Spleen (tissue), 11 donors: ENCODE results near the gene PCARE. TPM values are rescaled to one million over a fixed set of nuclear protein-coding genes. Genes with fewer than 3 reads are reported as not detected.

Experiments used
- DNase-seq: peaks from one replicate; pipeline ENCODE4 v3.0.0-alpha.2; 2020
- H3K27ac ChIP-seq, 8 donors: fragments of 200-600 bp; sonication (generic) in 7 of 8; 1 replicate in 4 of 8; 2 replicates in 4 of 8; pipeline versions ENCODE4 v1.5.0 to v1.8.0; 2016 to 2021; ENCODE audit warnings: inconsistent platforms in 4 of 8, mild to moderate bottlenecking in 4 of 8, moderate library complexity in 1 of 8
- H3K27me3 ChIP-seq, 7 donors: fragments of 200-600 bp; sonication (generic) in 6 of 7; replicated peaks in 1 of 7; 1 replicate in 4 of 7; 2 replicates in 3 of 7; pipeline versions ENCODE4 v1.5.0 to v1.8.0; 2016 to 2021; ENCODE audit warnings: inconsistent platforms in 3 of 7, mild to moderate bottlenecking in 1 of 7
- H3K36me3 ChIP-seq, 6 donors: fragments of 200-600 bp; sonication (generic) in 5 of 6; 1 replicate in 4 of 6; 2 replicates in 2 of 6; pipeline versions ENCODE4 v1.5.0 to v1.8.0; 2016 to 2021; ENCODE audit warnings: inconsistent platforms in 2 of 6
- H3K4me1 ChIP-seq, 6 donors: fragments of 200-600 bp; sonication (generic) in 5 of 6; 1 replicate in 3 of 6; 2 replicates in 3 of 6; pipeline versions ENCODE4 v1.5.0 to v1.8.0; 2016 to 2021; ENCODE audit warnings: inconsistent platforms in 3 of 6
- H3K4me3 ChIP-seq, 8 donors: fragments of 200-600 bp; sonication (generic) in 7 of 8; 1 replicate in 4 of 8; 2 replicates in 4 of 8; pipeline versions ENCODE4 v1.5.0 to v1.8.0; 2016 to 2021; ENCODE audit warnings: inconsistent platforms in 4 of 8, mild to moderate bottlenecking in 4 of 8, moderate library complexity in 2 of 8
- H3K9me3 ChIP-seq, 8 donors: fragments of 200-600 bp; sonication (generic) in 7 of 8; 1 replicate in 4 of 8; 2 replicates in 4 of 8; pipeline versions ENCODE4 v1.5.0 to v1.8.0; 2016 to 2021; ENCODE audit warnings: inconsistent platforms in 4 of 8
- POLR2A ChIP-seq, 3 donors: fragments of 450-650 bp; IDR thresholded peaks; one replicate each; pipeline ENCODE4 v1.5.1; 2017; ENCODE audit warnings: antibody characterized with exemption in 3 of 3, mild to moderate bottlenecking in 1 of 3
- POLR2AphosphoS5 ChIP-seq, 3 donors: sonication (generic); formaldehyde crosslinking; IDR thresholded peaks; one replicate each; pipeline ENCODE4 v1.5.1; 2017; ENCODE audit warnings: antibody characterized with exemption in 3 of 3
- WGBS, 5 donors: extraction: QIAGEN DNeasy Blood & Tissue Kit in 3 of 5; methylation state at CpG; one replicate each; pipeline versions ENCODE4 v1.1.5 to v1.1.7; 2013 to 2018; 5-methylcytosine and 5-hydroxymethylcytosine counted together
- intact Hi-C: fragments of 100-400 bp; cut with DNase I; formaldehyde crosslinking; loops from one replicate; pipeline ENCODE4 v1.15.0; 2023; ENCODE audit warnings: low total_unique reads
- polyA plus RNA-seq, 3 donors: library from polyadenylated mRNA; stranded (reverse); fragments of 200-250 nt; gene quantifications; one replicate each; pipeline ENCODE4 v1.2.1, GENCODE V29; 2013
- total RNA-seq, 7 donors: library from RNA; depleted of rRNA in 3 of 7; stranded (reverse); fragments of >200 nt in 3 of 7; fragmentation: NEBNext Ultra II Directional in 4 of 7; extraction: Animal tissue kit (Norgen Biotek cat#: 25700) in 4 of 7; gene quantifications; one replicate each; pipeline versions ENCODE4 v1.1.0 to v1.2.1, GENCODE V29; 2016 to 2021
- TF ChIP-seq, protein P1 (sequence below), 11 experiments: fragments of 200-600 bp in 7 of 11; fragments of 450-650 bp in 4 of 11; sonication (generic) in 4 of 11; IDR thresholded peaks in 8 of 11; conservative IDR thresholded peaks in 3 of 11; 1 replicate in 7 of 11; 2 replicates in 4 of 11; pipeline versions ENCODE4 v1.4.0 to v1.8.0; 2016 to 2021; ENCODE audit warnings: antibody characterized with exemption in 11 of 11, inconsistent platforms in 4 of 11, mild to moderate bottlenecking in 1 of 11
- donor health status: healthy with polysubstance abuse.
- donor health status: DM: no; HTN: no; CAD: no; lungs with moderate emphysema.
- donor health status: DM: no; HTN: no; CAD: no.
- donor health status: Bipolar disorder and iron deficiency.
- donor health status: healthy.
- donor health status: DM: no; HTN: no; CAD: no.
- donor health status: DM: yes; HTN: yes; CAD: no.

Gene PCARE
- total and polyA plus RNA-seq, 10 donors: not detected

DNA sequence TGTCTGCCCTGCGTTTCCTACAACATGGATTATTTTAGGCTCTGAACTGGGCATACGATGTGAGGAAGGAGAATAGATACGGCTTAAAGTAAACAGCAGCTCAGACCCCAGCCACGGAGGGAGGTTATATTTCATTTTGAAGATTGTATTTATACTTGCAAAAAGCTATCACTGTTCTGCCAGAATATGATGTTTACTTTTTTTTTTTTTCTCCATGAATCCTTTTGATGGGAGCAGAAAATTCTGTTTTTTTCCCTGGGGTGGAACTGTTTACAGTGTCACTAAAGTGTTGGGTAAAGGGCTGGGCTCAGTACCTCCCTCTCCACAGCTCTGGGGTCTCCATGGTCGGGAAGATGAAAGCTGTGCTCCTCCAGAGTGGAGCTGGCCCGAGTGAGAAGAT is 13.1 kb downstream of the PCARE start:
- no peak for DNase-seq
- H3K36me3 ChIP-seq: no peaks in the 10 kb centered on the region
- no peaks in the 10 kb centered on the region for H3K27me3 ChIP-seq
- H3K27ac ChIP-seq: no peak overlapping the region
- TF ChIP-seq, protein P1, sequence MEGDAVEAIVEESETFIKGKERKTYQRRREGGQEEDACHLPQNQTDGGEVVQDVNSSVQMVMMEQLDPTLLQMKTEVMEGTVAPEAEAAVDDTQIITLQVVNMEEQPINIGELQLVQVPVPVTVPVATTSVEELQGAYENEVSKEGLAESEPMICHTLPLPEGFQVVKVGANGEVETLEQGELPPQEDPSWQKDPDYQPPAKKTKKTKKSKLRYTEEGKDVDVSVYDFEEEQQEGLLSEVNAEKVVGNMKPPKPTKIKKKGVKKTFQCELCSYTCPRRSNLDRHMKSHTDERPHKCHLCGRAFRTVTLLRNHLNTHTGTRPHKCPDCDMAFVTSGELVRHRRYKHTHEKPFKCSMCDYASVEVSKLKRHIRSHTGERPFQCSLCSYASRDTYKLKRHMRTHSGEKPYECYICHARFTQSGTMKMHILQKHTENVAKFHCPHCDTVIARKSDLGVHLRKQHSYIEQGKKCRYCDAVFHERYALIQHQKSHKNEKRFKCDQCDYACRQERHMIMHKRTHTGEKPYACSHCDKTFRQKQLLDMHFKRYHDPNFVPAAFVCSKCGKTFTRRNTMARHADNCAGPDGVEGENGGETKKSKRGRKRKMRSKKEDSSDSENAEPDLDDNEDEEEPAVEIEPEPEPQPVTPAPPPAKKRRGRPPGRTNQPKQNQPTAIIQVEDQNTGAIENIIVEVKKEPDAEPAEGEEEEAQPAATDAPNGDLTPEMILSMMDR (IDR thresholded peaks at IDR 0.05 in 8 of 11, conservative IDR thresholded peaks at IDR 0.05 in 3 of 11): no peak
- no peak for TF ChIP-seq POLR2A (IDR thresholded peaks at IDR 0.05)
- no peak for TF ChIP-seq POLR2AphosphoS5 (IDR thresholded peaks at IDR 0.05)
- H3K4me1 ChIP-seq: peaks cover 0 to 26% (median 2%) of the 10 kb centered on the region in 6 donors
- intact Hi-C loops: no loop called here
- H3K4me3 ChIP-seq: no peak overlapping the region
- H3K9me3 ChIP-seq: no peaks in the 10 kb centered on the region
- 68 to 85% (median 83%) methylated on average over 6 of the region's 6 CpGs for WGBS, 5 donors

DNA sequence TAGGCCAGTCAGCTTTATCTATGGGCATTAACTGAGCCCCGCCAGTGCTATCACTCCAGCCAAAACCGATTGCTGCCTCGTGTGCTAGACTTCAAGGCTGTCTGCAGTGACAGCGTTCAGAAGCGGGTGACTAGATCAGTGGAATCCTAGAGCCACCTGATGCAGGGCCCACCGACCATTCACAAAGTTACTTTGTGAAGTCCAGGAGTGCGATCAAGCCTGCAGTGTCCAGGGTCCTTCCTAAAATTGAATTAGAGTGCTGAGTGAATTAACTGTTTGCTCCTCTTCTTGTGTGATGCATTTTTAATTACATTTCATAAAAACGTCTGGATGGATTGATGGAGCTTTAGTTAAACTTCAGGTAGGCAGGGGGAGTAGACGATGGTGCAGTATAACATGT is 13.9 kb downstream of the PCARE start:
- H3K36me3 ChIP-seq: no peaks in the 10 kb centered on the region
- H3K4me3 ChIP-seq: no peak overlapping the region
- H3K27ac ChIP-seq: no peak overlapping the region
- TF ChIP-seq, protein P1 (IDR thresholded peaks at IDR 0.05 in 8 of 11, conservative IDR thresholded peaks at IDR 0.05 in 3 of 11): no peak
- H3K9me3 ChIP-seq: no peaks in the 10 kb centered on the region
- intact Hi-C loops: no loop called here
- DNase-seq: no peak
- H3K4me1 ChIP-seq: peaks cover 0 to 20% (median under 1%) of the 10 kb centered on the region in 6 donors
- no peaks in the 10 kb centered on the region for H3K27me3 ChIP-seq
- WGBS, 5 donors: 77 to 85% (median 83%) methylated on average over 9 of the region's 9 CpGs

DNA sequence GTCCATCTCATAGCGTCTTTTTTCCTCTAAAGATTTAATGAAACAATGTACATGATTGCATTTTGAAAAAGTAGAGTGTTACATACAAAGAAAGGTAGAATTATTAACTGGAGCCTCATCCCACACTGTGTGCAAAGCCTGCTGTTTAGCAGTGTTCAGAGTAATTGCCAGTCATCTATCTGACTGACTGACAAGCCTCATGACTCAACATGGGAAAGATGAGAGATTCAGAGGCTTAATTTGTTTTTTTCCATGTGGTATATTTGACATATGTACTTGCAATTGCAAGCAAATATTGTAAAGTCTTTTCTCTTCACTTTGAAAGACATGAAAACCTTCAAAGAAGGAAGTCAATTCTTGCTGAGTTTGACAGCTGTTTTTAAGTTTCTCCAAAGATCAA is 14.7 kb downstream of the PCARE start:
- WGBS, 5 donors: 78 to 89% (median 88%) methylated on average over 1 of the region's 1 CpG

DNA sequence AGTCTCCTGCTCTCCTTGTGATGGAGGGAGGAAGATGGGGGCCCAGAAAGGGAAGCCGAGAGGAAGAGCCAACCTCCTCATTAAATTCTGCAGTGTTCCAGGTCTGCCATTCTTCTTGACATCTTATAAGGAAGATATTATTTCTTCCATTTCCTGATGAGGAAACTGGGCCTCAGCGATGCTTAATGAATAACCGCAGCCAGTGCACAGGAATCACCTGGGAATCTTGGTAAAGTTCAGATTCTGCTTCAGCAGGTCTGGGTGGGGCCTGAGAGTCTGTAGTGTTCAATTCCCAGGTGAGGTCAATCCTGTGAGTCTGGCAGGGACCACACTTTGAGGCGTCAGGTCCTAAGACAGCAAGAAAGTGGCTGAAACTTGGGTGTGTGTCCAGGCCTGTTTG is 17.3 kb downstream of the PCARE start:
- peaks cover 0 to 12% (median 0%) of the 10 kb centered on the region in 6 donors for H3K36me3 ChIP-seq
- no peak for TF ChIP-seq POLR2A (IDR thresholded peaks at IDR 0.05)
- TF ChIP-seq POLR2AphosphoS5 (IDR thresholded peaks at IDR 0.05): no peak
- TF ChIP-seq, protein P1 (IDR thresholded peaks at IDR 0.05 in 8 of 11, conservative IDR thresholded peaks at IDR 0.05 in 3 of 11): no peak
- WGBS, 5 donors: 81 to 91% (median 83%) methylated on average over 4 of the region's 4 CpGs
- no peaks in the 10 kb centered on the region for H3K4me1 ChIP-seq
- H3K27ac ChIP-seq: no peak overlapping the region
- no peak overlapping the region for H3K4me3 ChIP-seq
- intact Hi-C loops: no loop called here
- no peaks in the 10 kb centered on the region for H3K27me3 ChIP-seq
- H3K9me3 ChIP-seq: no peaks in the 10 kb centered on the region
- DNase-seq: no peak

More for the DNA sequence above, 14.7 kb downstream of the PCARE start:
- Histone ChIP-seq H3K4me1 (peaks cover 0 to 13% (median 0%) of the 10 kb centered on the region in 6 donors), H3K36me3 (no peaks in the 10 kb centered on the region), H3K4me3 (no peak overlapping the region), H3K9me3 (no peaks in the 10 kb centered on the region), H3K27ac (no peak overlapping the region), H3K27me3 (no peaks in the 10 kb centered on the region)
- TF ChIP-seq POLR2AphosphoS5 (IDR thresholded peaks at IDR 0.05) (no peak), POLR2A (IDR thresholded peaks at IDR 0.05) (no peak)
- TF ChIP-seq, protein P1 (IDR thresholded peaks at IDR 0.05 in 8 of 11, conservative IDR thresholded peaks at IDR 0.05 in 3 of 11): no peak
- intact Hi-C loops: no loop called here
- no peak for DNase-seq
